HG03354 (cell line): ENCODE results near the gene TMEM119.
"Not testable (repeated sequence)": the region's sequence is repeated elsewhere in the genome, so short reads cannot be mapped to it uniquely, and the experiment has no call there.

Source experiments
- ATAC-seq: cut with Tn5 transposase; IDR thresholded peaks from one replicate; pipeline ENCODE4 v1.9.1; 2021; ENCODE audit warnings: mild to moderate bottlenecking; ENCODE audit not compliant: unreplicated experiment, poor library complexity, severe bottlenecking

Gene TMEM119

GRCh38 chr12:108635201-108635996 is 37.5 kb upstream of the TMEM119 start:
- ATAC-seq, result peak; percentile 61

GRCh38 chr12:108634341-108634751 is 36.5 kb upstream of the TMEM119 start:
- ATAC-seq, result no peak

- peak; percentile 48 for ATAC-seq
Observed at GRCh38 chr12:108633534-108634248, 35.8 kb upstream of the TMEM119 start, which contains the start of gene SELPLG. Gene SELPLG (minus strand): TSS chr12:108633894. CDS start chr12:108624307, 9,587 bp downstream.

- ATAC-seq, result no peak
Observed at GRCh38 chr12:108633081-108633533, 35.2 kb upstream of the TMEM119 start.

- not testable (repeated sequence) for ATAC-seq
Observed at GRCh38 chr12:108631261-108631660, 33.4 kb upstream of the TMEM119 start.

DNA sequence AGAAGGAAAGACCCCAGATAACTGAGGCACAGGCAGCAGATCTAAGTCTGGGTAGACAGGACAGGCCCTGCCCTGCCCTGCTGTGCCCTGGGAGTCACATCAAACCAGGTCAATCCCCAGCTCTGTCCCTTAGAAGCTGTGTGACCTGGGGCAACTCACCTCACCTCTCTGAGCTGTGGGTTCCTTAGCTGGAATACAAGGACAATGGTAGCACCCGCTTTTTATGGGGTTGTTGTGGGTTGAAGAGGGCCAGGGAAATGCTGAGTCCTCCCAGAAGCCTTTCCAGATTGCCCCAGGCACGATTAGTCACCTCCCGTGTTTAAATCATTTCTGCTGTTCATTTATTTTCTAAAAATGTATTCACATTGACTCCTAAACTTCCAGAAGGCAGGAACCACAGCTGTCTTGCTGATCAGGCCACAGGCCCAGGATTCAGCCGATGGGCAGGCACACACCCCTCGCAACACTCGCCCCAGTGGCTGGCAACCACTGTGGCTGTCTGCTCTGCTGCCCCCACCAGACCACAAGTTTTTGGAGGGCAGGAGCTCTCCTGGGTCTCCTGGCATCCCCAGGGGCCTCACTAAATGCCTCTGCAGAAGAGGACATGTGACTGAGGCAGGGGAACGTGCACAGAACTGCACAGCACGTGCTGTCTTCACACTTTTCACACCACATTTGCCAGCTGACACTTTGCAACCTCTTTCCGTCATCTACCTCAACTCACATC is 32.8 kb upstream of the TMEM119 start:
- ATAC-seq, result no peak

DNA sequence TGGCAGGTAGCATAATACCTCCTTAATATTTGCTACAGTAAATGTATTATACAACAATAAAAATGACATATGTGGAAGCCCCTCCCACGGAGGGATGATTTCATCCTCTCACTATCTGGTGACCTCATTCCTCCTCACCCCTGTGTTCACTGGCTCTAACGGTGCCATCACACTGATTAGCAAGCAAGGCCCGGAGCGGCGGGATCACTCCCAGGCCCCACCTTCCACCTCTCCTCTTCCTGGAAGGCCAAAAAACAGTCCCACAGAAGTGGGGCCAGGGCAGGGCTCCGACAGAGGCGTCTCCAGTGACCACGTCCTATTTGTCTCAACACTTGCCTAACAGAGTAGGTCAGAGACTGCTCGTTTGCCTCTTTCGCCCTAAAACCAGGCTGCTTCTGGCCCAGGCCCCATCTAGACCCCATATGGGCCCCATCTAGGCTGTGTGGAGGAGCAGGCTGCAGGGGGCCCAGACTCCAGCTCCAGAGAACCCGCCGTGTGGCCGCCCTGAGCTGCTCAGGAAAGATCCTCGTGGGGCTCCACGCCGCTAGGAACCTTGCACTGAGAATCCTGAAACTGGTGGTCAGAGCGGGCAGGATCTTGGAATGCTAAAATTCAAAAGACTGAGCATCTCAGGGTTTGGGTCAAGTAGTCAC is 32.1 kb upstream of the TMEM119 start:
- no peak for ATAC-seq

DNA sequence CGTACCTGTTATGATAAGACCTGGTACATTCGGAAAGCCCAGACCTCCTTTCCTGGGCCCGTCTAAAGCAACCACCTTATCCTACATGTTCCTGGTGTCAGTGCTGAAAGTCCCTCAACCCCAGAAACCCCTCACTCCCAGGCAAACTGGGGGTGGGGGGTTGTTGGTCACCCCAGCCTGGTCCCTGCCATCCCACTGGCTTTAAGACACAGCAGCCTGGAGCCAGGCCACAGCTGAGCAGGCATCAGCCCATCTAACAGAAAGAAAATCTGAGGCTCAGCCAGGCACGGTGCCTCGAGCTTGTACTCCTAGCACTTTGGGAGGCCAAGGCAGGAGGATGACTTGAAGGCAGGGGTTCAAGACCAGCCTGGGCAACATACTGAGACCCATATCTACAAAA is 31.3 kb upstream of the TMEM119 start:
- ATAC-seq, result no peak

- ATAC-seq, result no peak
Observed at GRCh38 chr12:108627134-108627920, 29.4 kb upstream of the TMEM119 start.

- ATAC-seq, result no peak
Observed at GRCh38 chr12:108625228-108625627, 27.3 kb upstream of the TMEM119 start.

DNA sequence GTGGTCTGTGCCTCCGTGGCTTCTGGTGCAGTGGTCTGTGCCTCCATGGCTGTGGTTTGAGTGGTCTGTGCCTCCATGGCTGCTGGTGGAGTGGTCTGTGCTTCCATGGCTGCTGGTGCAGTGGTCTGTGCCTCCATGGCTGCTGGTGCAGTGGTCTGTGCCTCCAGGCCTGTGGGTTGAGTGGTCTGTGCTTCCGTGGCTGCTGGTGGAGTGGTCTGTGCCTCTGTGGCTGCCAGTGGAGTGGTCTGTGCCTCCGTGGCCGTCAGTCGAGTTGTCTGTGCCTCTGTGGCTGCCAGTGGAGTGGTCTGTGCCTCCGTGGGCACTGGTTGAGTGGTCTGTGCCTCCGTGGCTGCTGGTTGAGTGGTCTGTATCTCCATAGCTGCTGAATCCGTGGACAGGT is 25.7 kb upstream of the TMEM119 start:
- ATAC-seq, result no peak

- no peak for ATAC-seq
Observed at GRCh38 chr12:108622921-108623514, 25.1 kb upstream of the TMEM119 start.

GRCh38 chr12:108622421-108622820 is 24.5 kb upstream of the TMEM119 start:
- no peak for ATAC-seq

DNA sequence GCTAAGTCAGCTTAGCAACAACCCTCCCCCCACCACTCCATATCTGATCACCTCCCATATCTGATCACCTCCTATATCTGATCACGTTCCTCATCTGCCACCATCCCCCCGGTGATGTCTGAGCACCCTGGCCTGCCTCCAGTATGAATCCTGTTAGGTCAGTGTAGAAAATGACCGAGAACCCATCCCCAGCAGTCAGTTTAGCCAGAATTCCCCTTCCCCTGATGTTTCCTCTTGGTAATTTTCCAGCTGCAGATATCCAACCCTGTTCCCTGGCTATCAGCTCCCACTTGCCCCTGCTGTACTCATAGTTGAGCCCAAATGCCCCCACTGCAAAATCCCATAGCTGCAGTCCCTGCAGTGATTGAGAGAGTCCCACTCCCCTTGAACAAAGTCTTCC is 23.3 kb upstream of the TMEM119 start:
- no peak for ATAC-seq

DNA sequence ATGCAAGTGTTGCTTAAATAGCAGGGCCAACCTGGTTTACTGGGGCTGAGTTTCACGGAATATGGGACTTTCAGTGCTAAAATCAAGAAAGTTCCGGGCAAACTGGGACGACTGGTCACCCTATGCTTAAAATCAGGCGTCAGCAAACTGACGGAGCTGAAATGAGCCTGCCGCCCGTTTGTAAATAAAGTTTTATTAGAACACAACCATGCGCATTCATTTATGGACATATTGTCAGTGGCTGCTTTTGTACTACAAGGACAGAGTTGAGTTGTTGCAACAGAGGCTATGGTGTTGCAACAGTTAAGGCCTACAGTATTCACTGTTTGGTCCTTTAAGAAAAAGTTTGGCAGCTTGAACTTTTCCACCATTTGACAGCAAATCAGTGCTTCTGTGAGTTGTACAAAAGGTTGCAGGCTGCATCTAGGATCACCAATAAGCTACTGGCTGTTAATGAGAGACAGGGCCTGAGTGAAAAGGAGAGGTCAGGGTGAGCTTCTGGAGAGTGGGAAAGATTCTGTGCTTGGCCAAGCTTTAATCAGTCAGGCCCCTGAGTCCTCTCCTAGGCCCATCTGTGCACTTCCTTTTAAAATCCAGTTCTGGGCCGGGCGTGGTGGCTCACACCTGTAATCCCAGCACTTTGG is 22.5 kb upstream of the TMEM119 start:
- ATAC-seq, result no peak

- no peak for ATAC-seq
Observed at GRCh38 chr12:108619369-108620160, 21.7 kb upstream of the TMEM119 start.

DNA sequence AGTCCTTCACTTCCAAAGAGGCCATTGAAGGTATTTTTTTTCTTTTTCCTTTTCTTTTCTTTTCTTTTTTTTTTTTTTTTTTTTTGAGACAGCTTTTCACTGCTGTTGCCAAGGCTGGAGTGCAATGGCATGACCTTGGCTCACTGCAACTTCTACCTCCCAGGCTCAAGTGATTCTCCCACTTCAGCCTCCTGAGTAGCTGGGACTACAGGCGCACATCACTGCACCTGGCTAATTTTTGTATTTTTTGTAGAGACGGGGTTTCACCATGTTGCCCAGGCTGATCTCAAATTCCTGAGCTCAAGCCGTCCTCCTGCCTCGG is 21.0 kb upstream of the TMEM119 start:
- ATAC-seq, result not testable (repeated sequence)
